Skeletal muscle satellite cell (primary cell): ENCODE measurements around the gene TRIM59.

Source experiments
- H3K27me3 ChIP-seq: 2 replicates; pipeline ENCODE4 v1.7.0; 2013; ENCODE audit warnings: low read length; ENCODE audit not compliant: control insufficient read depth, insufficient read depth
- H3K36me3 ChIP-seq: 2 replicates; pipeline ENCODE4 v1.7.0; 2013; ENCODE audit warnings: mild to moderate bottlenecking, control low read depth, low read length; ENCODE audit not compliant: insufficient read depth
- H3K4me1 ChIP-seq: 2 replicates; pipeline ENCODE4 v1.7.0; 2013; ENCODE audit warnings: low read length; ENCODE audit not compliant: control insufficient read depth, insufficient read depth
- H3K4me2 ChIP-seq: 2 replicates; pipeline ENCODE4 v1.7.0; 2013; ENCODE audit warnings: mild to moderate bottlenecking, low read length
- H3K4me3 ChIP-seq: 2 replicates; pipeline ENCODE4 v1.7.0; 2013; ENCODE audit warnings: low read length
- H3K9ac ChIP-seq: 2 replicates; pipeline ENCODE4 v1.7.0; 2013; ENCODE audit warnings: mild to moderate bottlenecking, low read depth, low read length, moderate library complexity
- H3K9me3 ChIP-seq: replicated peaks from 2 replicates; pipeline ENCODE4 v1.7.0; 2013; ENCODE audit warnings: mild to moderate bottlenecking, control low read depth, low read length

TRIM59 gene

DNA sequence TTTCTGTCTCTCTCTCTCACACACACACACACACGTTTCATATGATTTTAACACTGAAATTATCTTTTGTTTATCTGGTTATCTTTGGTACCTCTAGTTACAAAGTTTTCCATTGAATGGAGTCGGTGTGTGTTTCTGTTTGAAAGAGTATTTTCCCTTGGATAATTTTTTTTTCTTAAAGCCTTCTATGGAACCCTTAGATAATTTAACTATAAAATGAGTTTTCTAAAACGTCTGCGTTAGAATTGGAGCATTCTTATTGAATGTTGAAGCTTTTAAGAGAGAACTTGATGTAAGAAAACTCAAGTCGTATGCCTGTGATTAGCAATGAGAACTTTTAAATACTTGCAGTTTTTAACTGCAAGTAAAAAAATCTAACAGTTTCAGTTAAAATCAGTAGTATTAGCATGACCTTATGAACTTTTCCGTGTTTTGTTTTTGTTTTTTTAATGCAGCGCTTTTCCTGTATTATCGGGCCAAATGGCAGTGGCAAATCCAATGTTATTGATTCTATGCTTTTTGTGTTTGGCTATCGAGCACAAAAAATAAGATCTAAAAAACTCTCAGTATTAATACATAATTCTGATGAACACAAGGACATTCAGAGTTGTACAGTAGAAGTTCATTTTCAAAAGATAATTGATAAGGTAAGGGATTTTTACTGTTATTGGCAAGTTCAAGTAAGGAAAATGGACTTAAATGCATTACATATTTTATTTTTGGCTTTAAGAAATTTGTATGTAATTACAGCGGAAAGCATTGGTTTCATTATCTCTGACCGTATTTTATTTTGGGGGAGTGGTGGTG lies 47.2 kb downstream of the TRIM59 start:
- Histone ChIP-seq H3K4me1 (peaks cover 28% of the 10 kb centered on the region), H3K36me3 (peaks cover 4% of the 10 kb centered on the region), H3K9ac (peak overlapping the region; percentile 95), H3K9me3 (no peaks in the 10 kb centered on the region), H3K27me3 (no peaks in the 10 kb centered on the region), H3K4me3 (peak overlapping the region; percentile 95), H3K4me2 (peak overlapping the region; percentile 79)

DNA sequence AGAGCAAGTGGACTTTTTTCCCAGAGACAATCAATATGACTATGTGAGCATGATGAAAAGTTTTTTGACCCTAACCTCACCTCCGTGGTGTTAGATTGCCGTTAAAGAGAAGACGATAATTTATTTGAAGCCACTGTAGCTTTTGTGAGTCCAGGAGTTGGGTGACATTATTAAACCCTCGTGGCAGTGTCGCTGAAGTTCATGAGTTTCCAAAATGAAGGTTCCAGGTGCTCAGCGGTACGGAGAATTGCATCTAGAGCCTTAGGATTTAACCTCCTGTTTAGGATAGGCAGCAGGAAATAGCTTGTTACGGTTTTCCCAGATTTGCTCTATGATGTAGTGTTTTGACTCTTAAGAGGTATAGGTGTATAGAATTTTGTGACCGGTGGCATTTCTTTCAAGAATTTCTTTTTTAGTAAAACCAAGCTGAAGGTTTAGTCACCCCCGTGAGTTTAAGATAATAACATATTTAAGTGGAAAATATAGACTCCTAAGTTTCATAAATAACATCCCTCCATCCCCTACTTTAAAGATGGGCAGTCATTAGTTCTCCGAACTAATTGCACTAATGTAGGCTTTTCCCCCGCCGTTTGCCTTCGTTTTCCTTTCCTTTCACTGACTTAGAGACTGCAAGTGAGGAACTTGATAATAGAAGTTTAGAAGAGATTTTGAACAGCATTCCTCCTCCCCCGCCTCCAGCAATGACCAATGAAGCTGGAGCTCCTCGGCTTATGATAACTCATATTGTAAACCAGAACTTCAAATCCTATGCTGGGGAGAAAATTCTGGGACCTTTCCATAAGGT lies 48.1 kb downstream of the TRIM59 start:
- Histone ChIP-seq H3K4me3 (peak overlapping the region; percentile 95), H3K9me3 (no peaks in the 10 kb centered on the region), H3K27me3 (no peaks in the 10 kb centered on the region), H3K9ac (peak overlapping the region; percentile 95), H3K4me1 (peaks cover 28% of the 10 kb centered on the region), H3K36me3 (peaks cover 4% of the 10 kb centered on the region), H3K4me2 (peak overlapping the region; percentile 79)

DNA sequence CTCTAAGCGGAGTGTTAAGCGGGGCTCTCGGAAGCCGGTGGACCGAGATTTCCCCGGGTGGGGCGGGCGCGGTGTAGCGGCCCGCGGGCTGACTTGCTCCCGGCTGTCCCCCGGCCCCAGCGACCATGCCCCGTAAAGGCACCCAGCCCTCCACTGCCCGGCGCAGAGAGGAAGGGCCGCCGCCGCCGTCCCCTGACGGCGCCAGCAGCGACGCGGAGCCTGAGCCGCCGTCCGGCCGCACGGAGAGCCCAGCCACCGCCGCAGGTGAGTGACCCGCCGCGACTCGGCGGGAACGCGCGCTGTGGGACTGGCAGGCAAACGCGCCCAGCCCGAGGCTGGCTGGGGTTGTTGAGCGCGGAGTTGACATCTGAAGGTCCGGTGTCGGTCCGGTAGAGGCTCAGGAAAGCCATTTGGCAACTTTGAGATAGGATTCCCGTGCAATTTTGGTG lies 48.9 kb downstream of the TRIM59 start:
- Histone ChIP-seq H3K9me3 (no peaks in the 10 kb centered on the region), H3K36me3 (peaks cover 4% of the 10 kb centered on the region), H3K4me2 (peak overlapping the region; percentile 79), H3K27me3 (no peaks in the 10 kb centered on the region), H3K4me1 (peaks cover 29% of the 10 kb centered on the region), H3K9ac (peak overlapping the region; percentile 95), H3K4me3 (peak overlapping the region; percentile 95)

DNA sequence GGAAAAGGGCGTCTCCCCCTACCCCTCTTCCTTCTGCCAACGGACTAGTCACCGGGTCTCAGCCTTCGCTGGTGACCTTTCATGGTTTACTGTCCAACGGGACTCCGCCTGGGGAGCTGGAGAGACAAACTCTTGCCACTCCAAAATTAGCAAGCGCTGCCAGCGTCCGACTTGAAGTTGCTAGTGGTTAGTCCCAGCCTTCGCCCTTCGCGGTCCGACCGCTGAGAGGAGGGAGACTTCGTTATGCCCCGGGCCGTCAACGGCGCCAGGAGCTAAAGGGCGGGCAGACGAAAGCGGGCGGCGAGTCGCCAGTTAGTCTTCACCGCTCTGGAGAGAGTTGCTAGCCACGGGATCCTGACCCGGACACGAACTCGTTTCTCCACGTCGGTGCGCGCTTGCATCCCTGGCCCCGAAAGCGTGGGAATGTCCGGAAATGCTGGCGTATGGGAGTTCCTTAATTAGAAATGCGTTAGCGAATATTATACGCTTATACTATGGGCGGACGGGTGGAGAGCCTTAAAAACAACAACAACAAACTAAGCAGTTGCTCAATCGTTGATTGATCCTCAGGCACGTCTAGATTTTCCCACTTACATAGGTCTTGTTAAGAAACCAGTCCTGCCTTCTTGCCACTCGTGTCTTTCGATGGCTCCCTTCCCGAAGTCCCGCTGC lies 49.4 kb downstream of the TRIM59 start:
- peak overlapping the region; percentile 95 for H3K9ac ChIP-seq
- H3K4me2 ChIP-seq: peak overlapping the region; percentile 79
- H3K4me1 ChIP-seq: peaks cover 34% of the 10 kb centered on the region
- H3K36me3 ChIP-seq: peaks cover 4% of the 10 kb centered on the region
- H3K27me3 ChIP-seq: no peaks in the 10 kb centered on the region
- peak overlapping the region; percentile 95 for H3K4me3 ChIP-seq
- H3K9me3 ChIP-seq: no peaks in the 10 kb centered on the region

DNA sequence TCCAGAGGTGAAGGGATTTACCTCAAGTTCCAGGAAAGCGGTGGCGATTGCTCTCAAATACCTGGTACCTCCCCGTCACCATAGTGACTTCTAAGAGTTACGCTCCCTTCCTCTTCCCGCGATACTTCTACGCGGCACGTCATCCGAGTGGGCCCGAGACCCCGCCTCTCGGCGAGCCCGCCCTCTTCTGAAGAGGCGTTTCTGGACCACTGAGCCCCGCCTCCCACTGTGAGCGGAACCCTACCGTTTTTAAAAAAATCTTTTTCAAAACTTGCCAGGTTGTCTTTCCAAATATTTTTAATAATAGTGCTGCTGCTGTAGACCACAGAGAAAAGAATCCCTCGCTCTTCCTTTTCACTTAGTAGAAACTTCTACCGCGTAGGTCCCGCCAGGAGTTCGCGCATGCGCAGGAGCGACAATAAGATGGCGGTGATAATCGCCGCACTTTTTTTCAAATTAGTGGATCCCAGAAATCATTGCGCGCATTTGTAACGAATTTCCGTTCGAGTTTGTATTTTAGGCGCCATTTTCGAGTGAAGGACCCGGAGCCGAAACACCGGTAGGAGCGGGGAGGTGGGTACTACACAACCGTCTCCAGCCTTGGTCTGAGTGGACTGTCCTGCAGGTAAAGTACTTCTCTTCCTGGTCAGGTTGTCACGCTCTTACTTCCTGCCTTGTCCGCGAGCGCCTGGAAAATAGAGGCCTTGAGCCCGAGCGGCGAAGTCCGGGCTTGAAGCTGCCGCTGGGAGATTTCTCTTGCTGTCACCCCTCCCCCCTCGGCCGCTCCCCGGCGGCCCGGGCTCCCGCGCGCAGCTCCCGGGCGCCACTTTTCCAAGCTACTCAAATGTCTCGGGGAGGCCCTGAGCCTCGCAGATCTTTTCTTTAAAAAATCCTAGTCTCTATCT lies 50.2 kb downstream of the TRIM59 start, which contains the start of the genes IFT80 and SMC4:
IFT80 (minus strand) TSS at position 101 of the 905 bp plus-strand sequence. CDS start 14,625 bp downstream, outside the sequence.
SMC4 (plus strand) TSS at position 526 of the 905 bp plus-strand sequence. CDS start 1,177 bp downstream, outside the sequence.
- H3K4me2 ChIP-seq: peak within 1 kb of the TSS; percentile 79
- no peaks in the 10 kb centered on the region for H3K27me3 ChIP-seq
- no peaks in the 10 kb centered on the region for H3K9me3 ChIP-seq
- peak within 1 kb of the TSS; percentile 95 for H3K9ac ChIP-seq
- H3K4me3 ChIP-seq: peak within 1 kb of the TSS; percentile 95
- H3K4me1 ChIP-seq: peaks cover 33% of the 10 kb centered on the region
- no peaks in the 10 kb centered on the region for H3K36me3 ChIP-seq

DNA sequence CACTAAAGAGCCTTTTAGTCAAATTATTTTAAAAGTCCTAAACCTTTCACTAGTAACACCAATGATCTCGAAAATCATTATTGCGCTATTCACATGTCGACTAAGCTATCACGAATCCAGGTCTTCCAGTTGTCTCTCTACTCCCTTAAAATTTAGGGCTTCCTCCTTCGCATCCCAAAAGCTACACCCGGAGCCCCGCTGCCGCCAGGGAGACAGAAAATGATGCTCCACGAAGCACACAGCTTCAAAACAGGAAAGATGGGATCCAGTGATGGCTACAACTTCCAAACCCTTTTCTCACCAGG lies 50.8 kb downstream of the TRIM59 start:
- Histone ChIP-seq H3K4me1 (peaks cover 27% of the 10 kb centered on the region), H3K9me3 (no peaks in the 10 kb centered on the region), H3K4me2 (peak overlapping the region; percentile 79), H3K27me3 (no peaks in the 10 kb centered on the region), H3K9ac (peak overlapping the region; percentile 95), H3K36me3 (no peaks in the 10 kb centered on the region), H3K4me3 (peak overlapping the region; percentile 95)

DNA sequence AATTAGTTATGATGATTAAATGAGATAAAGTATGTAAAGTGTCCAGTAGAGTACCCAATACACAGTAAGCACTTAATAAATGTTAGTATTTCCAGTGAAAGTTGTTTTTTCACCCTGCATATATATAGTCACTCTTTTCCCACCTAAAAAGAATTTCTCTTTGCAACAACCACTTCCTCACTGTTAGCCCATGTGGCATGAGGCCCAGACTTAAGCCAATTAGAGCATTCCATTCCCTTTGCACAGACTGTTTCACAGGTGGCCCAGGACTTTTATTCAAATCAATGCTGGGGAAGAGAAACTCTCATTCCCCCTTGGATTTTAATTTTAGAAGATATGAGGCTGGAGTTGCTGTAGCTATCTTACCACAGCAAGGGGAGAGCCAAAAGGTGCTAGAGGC lies 54.3 kb downstream of the TRIM59 start:
- no peaks in the 10 kb centered on the region for H3K9me3 ChIP-seq
- H3K36me3 ChIP-seq: no peaks in the 10 kb centered on the region
- no peak overlapping the region for H3K4me2 ChIP-seq
- no peak overlapping the region for H3K9ac ChIP-seq
- peaks cover 14% of the 10 kb centered on the region for H3K4me1 ChIP-seq
- H3K27me3 ChIP-seq: no peaks in the 10 kb centered on the region
- no peak overlapping the region for H3K4me3 ChIP-seq

DNA sequence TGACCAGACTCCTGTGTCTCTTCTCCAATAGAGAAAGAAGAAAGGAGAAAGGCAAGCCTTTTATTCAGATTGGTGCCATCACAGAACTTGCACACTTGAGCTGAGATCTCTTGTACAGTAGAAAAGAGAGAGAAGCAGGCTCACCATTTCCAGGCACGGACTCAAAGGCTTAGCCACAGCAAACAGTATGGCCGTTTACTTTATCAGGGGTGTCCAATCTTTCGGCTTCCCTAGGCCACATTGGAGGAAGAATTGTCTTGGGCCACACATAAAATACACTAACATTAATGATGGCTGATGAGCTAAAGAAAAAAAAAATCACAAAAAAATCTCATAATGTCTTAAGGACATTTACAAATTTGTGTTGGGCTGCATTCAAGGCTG lies 55.6 kb downstream of the TRIM59 start:
- Histone ChIP-seq H3K36me3 (no peaks in the 10 kb centered on the region), H3K9ac (no peak overlapping the region), H3K4me1 (peaks cover 14% of the 10 kb centered on the region), H3K9me3 (no peaks in the 10 kb centered on the region), H3K4me3 (no peak overlapping the region), H3K4me2 (no peak overlapping the region), H3K27me3 (no peaks in the 10 kb centered on the region)

DNA sequence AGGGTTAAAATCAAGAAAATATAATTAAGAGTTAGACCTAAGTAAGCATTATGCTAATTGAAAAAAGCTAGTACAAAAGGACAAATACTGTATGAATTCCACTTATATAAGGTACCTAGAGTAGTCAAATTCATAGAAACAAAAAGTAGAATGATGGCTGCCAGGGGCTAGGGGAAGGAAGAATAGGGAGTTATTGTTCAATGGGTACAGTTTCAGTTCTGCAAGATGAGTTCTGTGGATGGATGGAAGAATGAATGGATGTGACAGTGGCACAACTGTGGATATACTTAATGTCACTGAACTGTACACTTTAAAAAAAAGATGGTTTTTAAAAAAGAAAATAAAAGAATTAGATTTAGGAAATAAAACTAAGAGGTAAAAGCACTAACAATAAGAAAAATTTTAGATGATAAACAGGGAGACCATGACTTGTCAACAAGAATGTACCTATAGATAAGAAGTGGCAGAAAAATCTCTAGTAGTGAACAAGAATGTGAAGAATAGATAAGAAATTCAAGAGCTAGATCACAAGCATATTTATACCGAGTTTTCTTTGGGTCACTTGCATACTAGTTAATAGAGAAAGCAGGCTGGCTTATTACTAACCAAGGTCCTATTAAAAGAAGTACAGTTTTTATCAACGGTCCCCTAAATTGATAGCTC lies 56.1 kb downstream of the TRIM59 start:
- H3K4me1 ChIP-seq: peaks cover 14% of the 10 kb centered on the region
- H3K9ac ChIP-seq: no peak overlapping the region
- H3K4me2 ChIP-seq: no peak overlapping the region
- H3K36me3 ChIP-seq: no peaks in the 10 kb centered on the region
- H3K9me3 ChIP-seq: no peaks in the 10 kb centered on the region
- no peaks in the 10 kb centered on the region for H3K27me3 ChIP-seq
- no peak overlapping the region for H3K4me3 ChIP-seq

DNA sequence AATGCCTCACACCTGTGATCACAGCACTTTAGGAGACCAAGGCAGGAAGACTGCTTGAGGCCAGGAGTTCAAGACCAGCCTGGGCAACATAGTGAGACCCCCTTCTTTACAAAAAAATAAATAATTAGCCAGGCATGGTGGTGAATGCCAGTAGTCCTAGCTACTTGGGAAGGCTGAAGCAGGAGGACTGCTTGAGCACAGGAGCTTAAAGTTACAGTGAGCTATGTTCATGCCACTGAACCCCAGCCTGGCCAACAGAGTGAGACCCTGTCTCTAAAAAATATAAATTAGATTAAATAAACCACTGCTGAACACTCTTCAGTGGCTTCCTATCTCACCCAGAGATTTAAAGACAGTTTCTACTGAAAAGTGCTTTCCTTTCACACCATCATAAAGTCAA lies 56.8 kb downstream of the TRIM59 start:
- Histone ChIP-seq H3K27me3 (no peaks in the 10 kb centered on the region), H3K9ac (no peak overlapping the region), H3K4me3 (no peak overlapping the region), H3K4me1 (peaks cover 8% of the 10 kb centered on the region), H3K4me2 (no peak overlapping the region), H3K9me3 (no peaks in the 10 kb centered on the region), H3K36me3 (no peaks in the 10 kb centered on the region)
